OCI-M2 (cell line): ENCODE data around the gene NR1H2.

Experiments
- DNase-seq: peaks from one replicate; lab custom pipeline; 2025; ENCODE audit not compliant: unreplicated experiment; lab: John Stamatoyannopoulos, UW

NR1H2 gene

DNA sequence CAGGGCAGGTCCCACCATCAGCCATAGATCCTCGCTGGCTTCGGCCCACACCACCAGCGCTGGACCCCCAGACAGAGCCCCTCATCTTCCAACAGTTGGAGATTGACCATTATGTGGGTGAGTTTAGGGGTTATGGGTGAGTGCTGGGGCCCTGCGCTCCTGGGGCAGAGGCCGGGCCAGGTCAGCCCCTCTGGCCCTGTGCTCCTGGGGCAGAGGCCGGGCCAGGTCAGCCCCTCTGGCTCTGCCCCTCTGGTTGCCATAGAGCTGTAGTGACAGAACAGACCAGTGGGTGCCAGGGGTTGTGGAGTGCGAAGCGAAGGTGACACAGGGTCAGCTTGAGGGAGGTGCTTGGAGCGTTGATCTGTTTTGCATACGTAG is 23.1 kb downstream of the NR1H2 start:
- DNase-seq = no peak

DNA sequence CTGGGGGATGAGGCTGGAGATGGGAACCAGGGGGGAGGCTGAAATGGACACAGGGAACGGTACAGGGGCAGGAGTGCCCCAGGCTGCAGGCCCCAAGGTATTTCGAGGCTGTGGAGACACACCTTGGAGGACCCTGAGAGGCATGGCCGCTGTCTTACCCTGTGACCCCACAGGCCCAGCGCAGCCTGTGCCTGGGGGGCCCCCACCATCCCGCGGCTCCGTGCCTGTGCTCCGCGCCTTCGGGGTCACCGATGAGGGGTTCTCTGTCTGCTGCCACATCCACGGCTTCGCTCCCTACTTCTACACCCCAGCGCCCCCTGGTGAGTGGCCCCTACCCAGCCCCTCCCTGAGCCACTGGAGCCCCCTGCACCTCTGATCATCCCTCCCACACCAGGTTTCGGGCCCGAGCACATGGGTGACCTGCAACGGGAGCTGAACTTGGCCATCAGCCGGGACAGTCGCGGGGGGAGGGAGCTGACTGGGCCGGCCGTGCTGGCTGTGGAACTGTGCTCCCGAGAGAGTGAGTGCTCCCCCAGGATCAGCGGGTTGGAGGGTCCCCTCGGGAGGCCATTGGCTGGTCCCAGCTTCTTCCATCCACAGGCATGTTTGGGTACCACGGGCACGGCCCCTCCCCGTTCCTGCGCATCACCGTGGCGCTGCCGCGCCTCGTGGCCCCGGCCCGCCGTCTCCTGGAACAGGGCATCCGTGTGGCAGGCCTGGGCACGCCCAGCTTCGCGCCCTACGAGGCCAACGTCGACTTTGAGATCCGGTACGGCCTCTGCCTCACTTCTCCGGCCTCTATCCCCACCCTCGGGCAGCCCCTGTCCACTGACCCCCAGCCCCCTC is 25.6 kb downstream of the NR1H2 start:
- no peak for DNase-seq

DNA sequence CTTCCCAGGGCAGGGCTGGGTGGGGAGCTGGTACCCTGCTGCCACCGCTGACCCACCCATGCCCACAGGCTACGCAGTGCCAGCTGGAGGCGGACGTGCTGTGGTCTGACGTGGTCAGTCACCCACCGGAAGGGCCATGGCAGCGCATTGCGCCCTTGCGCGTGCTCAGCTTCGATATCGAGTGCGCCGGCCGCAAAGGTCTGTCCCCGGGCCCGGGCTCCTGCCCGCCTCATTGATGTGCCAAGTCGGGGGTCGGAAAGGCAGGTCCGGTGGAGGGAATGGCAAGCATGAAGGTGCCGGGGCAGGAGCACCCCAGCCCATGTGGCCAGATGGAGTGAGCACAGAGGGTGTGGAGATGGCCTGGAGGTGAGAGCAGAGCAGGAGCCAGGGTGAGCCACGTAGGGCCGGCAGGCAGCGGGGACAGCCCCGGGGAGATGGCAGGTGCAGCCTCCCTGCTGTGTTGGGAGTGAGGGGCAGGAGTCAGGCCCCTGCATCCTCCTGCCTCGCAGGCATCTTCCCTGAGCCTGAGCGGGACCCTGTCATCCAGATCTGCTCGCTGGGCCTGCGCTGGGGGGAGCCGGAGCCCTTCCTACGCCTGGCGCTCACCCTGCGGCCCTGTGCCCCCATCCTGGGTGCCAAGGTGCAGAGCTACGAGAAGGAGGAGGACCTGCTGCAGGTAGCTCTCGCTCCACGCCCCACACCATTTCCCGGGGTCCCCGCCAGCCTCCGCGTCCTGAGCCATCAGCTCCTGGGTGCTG is 26.5 kb downstream of the NR1H2 start:
- no peak for DNase-seq

DNA sequence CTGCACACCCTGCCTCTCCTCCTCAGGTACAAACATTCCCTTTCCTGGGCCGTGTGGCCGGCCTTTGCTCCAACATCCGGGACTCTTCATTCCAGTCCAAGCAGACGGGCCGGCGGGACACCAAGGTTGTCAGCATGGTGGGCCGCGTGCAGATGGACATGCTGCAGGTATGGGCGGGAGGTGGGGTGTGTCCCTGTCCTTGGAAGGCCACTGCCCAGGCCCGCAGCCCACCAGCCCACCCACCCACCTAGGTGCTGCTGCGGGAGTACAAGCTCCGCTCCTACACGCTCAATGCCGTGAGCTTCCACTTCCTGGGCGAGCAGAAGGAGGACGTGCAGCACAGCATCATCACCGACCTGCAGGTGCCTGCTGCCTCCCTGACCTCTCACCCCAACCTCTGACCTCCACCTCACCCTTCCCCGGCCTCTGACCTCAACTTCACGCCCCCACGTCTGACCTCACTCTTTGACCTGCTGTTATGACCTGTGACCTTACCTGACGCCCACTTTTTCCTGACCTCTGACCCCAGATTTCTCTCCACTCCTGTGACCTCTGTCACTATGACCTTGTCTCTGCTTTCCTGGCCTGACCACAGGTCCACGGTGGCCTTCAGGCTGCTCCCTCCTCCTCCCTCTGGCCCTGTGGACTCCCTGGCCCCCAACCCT is 30.0 kb downstream of the NR1H2 start:
- no peak for DNase-seq

DNA sequence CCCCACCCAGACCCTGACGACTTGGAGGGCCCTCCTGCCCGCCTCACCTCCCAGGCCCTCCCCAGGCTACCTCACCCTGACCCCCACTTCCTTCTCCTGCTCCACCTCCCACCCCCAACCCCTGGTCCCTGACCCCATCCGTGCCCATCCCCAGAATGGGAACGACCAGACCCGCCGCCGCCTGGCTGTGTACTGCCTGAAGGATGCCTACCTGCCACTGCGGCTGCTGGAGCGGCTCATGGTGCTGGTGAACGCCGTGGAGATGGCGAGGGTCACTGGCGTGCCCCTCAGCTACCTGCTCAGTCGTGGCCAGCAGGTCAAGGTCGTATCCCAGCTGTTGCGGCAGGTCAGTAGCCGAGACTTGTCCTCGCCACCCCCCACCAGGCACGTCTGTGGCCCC is 30.6 kb downstream of the NR1H2 start:
- DNase-seq = no peak

DNA sequence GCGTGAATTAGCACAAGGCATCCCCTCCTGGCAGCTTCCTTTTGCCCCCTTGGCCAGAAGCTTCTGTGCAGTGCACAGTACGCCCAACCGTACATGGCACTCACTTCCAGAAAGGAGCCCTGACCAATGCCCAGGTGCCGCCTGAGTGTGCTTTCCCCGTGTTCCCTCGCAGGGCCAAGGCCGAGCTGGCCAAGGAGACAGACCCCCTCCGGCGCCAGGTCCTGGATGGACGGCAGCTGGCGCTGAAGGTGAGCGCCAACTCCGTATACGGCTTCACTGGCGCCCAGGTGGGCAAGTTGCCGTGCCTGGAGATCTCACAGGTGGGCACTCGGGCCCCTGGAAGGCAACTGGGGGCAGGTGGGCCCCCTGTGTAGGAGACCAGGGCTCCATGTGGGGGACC is 33.1 kb downstream of the NR1H2 start:
- no peak for DNase-seq

DNA sequence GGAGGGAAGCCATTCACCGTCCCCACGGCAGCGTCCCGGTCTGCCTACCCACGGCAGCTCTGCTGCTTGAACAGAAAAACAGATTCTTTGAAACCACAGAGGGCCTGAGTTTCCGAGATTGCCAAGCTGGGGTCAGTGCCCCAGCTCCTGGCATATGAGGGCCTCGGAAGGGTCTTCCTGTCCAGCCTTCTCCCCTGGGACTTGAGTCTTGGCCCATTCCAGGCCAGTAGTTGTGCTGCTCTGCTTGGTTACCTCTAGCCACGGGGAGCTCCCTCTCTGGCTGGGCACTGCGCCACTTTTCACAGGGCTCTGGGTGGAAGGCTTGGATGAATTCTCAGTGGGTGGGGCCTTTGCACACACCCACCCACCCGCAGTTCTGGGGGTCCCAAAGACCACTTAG is 33.9 kb downstream of the NR1H2 start:
- DNase-seq = no peak

DNA sequence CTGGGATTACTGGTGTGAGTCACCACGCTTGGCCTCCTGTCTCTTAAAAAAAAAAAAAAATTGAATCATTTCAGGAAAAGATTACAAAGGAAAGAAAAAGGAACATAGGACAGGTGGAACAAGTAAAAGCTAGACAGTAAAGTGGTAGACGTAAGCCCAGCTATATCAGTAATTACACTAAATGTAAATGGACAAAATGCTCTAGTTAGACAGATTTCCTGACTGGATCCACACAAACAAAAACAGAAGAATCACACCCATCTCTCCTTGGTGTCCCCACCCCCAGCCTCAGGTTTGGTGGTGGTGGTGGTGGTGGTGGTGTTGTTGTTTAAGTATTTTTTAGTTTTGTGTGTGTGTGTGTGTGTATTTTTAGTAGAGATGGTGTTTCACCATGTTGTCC is 36.2 kb downstream of the NR1H2 start:
- no peak for DNase-seq

DNA sequence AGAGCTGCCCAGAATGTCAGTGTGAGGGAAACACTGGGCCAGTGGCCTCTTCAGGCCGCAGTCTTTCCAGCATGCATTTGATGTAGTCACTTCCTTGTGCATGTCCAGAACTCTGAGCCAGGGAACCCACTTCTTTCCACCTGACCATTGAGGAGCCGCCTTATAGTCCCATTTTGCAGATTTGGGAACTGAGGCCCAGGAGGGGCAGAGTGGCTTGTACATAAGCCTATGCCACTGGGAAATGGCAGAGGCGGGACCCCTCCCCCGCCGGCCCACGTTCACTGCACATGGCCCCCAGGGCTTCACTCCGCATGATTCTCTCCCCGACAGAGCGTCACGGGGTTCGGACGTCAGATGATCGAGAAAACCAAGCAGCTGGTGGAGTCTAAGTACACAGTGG is 36.8 kb downstream of the NR1H2 start:
- no peak for DNase-seq

DNA sequence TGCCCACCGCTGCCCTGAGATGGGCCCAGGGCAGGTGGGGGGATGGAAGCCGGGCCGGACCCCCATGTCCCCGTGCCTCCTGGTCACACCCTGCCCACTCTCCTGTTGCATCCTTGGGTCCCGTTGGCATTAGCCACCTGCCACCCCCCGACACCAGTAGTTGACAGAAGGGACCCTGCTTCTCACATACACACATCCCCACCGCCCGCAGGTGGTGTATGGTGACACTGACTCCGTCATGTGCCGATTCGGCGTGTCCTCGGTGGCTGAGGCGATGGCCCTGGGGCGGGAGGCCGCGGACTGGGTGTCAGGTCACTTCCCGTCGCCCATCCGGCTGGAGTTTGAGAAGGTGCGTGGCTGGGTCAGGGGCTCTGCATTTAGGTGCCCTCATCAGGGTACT is 37.3 kb downstream of the NR1H2 start:
- no peak for DNase-seq

DNA sequence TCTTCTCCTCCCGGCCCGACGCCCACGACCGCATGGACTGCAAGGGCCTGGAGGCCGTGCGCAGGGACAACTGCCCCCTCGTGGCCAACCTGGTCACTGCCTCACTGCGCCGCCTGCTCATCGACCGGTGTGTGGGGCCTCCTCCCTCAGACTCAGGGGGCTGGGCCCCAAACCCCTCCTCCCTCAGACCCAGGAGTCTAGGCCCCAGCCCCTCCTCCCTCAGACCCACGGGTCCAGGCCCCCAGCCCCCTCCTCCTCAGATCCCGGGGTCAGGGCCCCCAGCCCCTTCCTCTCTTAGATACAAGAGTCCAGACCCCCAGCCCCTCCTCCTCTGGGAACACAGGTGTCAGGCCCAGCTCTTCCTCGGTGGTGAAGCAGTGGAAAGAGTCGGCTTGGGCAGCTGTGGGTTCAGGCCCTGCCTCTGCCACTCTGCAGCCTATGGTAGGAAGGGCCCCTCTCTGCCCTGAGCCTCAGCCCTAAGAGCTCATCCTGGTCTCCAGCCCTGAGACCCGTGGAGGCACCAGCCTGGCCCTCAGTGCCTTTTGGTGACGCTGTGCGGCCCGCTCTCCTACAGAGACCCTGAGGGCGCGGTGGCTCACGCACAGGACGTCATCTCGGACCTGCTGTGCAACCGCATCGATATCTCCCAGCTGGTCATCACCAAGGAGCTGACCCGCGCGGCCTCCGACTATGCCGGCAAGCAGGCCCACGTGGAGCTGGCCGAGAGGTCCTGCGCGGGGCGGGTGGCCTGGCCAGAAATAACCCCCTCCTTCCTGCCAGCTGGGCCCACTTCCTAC is 38.8 kb downstream of the NR1H2 start:
- DNase-seq = no peak

DNA sequence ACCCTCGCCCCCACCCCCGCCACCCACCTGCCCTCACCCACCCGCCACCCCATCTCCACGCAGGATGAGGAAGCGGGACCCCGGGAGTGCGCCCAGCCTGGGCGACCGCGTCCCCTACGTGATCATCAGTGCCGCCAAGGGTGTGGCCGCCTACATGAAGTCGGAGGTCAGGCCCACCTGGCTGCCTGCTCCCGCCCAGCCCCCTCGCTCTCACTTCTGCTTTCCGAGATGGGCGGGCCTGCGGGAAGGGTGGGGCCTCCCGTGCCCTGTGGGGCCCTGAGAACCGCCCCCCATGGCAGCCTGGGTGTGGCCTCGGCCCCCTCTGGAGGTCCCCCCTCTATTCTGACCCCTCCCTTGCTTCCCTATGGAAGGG is 39.4 kb downstream of the NR1H2 start:
- DNase-seq = no peak

DNA sequence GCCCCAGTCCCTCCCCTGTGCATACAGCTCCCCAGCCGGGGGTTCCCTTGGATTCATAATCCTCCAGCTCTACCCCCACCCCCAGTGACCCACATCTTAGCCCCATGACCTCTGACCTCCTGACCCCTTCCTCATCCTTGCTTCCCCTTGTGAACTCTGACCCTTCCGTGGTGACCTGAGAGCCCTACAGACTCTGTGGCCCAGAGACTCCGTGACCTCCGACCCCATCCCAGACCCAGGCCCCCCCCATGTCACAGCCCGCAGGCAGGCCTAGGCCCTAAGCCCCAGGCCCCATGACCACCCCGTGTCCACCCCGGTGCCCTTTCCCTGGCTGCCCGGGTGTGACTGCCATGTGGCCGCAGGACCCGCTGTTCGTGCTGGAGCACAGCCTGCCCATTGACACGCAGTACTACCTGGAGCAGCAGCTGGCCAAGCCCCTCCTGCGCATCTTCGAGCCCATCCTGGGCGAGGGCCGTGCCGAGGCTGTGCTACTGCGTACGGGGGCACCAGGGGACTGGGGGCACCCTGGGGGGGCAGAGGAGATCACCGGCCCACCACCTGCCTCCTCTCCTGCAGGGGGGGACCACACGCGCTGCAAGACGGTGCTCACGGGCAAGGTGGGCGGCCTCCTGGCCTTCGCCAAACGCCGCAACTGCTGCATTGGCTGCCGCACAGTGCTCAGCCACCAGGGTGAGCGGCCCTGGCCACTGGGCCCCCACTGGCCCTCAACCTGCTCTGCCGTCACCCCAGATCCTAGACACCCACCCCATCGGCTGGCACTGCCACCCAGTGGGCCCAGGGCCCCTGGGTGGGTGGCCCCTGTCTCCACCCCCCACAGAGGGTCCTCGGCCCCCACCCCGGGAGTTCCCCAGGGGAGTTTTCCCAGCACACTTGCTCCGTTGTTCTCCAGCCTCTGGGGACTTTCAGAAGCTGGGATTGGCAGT is 40.0 kb downstream of the NR1H2 start:
- DNase-seq = no peak

DNA sequence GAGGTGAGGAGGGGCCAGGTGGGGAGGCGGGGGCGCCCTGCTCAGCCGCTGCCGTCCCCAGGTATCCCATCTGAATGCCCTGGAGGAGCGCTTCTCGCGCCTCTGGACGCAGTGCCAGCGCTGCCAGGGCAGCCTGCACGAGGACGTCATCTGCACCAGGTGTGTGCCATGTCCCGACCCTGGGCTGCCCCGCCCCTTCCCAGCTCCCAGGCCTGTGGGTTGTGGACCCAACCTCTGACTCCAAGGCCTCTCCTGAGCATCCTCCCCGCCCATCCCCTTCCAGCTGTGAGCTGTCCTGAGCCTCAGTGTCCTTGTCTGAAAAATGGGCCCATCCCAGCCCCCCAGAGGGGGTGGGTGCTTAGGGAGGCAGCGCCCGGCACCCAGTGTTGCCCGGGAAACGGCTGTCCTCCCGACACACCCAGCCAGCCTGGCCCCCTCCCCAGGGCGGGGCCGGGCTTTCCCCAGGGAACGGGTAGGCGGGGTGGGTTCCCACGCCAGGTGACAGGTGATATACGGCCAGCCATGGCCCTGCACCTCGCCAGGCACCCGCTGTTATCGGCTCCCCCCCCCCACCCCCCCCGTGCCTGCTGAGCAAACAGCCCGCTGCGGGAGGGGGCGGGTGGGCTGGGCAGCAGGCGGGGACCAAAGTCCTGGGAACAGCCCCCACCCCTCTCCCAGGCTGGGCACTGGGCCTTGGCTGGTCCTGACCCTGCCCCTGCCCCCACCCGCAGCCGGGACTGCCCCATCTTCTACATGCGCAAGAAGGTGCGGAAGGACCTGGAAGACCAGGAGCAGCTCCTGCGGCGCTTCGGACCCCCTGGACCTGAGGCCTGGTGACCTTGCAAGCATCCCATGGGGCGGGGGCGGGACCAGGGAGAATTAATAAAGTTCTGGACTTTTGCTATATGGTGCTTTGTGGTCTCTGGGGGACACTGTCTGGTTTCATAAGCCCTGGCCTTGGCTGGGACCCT is 41.1 kb downstream of the NR1H2 start:
- DNase-seq = no peak

DNA sequence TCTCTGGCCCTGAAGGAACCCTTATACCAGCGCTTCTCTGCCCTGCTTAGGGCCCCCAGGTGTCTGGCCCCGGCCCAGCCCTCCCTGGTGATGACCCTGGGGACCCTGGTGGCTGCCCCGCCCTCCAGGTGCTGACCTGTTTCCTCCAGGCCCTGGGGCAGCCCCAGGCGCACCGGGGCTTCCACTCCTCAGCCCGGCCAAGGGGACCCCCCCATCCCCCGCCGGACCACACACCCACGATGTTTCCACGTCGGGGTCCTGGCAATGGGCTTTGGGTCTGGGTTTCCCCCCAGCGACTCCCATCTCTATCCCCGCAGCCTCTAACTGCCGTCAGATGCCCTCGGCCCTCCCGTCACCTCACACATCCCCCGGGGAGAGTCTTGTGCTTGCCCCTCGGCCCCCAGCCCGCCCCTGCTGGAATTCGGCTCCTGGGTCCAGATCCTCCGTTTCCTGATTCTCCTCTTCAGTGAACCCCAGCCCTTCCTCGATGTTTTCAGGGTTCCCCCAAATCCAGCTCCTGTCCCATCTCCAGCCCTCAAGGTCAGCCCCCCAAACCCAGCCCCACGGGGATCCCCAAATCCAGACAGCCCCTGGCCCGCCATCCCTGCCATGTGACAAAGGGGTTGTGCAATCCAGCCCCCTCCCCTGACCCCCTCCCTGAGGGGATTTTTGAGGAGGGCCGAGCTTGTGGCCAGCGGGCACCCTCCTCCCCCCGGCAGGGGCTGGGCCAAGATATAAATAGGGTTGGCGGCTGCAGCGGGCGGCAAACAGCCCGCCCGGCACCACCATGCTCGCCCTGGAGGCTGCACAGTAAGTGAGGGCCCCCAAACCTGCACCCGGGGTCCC is 42.1 kb downstream of the NR1H2 start, which contains the start of gene SPIB:
Gene SPIB, plus strand, starts transcription at position 763 of the 846 bp plus-strand sequence. Its CDS starts 25 bp downstream, at position 788.
- no peak for DNase-seq

DNA sequence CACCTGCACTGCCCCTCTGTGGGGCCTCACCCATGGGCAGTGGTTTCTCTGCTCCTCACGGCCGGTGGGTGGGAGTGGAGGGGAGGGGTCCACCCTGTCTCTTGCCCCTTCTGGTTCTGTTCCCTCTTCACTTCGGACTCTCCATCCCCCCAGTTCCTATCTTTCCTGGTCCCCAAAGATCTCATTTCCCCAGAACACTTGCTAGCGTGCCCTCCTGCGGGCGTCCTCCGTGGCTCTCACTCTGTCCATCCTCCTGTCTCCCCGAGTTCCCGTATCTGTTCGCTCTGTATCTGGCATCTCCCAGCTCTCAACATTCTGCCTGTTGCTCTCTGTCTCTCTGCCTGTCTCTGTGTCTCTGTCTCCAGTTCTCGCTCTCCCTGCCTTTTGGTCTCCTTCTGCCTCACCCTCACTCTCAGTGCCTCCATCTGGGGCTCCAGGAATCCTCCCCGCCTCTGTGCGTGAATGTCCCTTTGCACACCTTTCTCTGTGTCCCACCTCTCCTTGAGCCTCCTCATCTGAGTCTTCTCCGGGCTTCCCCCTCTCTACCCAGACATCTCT is 42.8 kb downstream of the NR1H2 start:
- no peak for DNase-seq

DNA sequence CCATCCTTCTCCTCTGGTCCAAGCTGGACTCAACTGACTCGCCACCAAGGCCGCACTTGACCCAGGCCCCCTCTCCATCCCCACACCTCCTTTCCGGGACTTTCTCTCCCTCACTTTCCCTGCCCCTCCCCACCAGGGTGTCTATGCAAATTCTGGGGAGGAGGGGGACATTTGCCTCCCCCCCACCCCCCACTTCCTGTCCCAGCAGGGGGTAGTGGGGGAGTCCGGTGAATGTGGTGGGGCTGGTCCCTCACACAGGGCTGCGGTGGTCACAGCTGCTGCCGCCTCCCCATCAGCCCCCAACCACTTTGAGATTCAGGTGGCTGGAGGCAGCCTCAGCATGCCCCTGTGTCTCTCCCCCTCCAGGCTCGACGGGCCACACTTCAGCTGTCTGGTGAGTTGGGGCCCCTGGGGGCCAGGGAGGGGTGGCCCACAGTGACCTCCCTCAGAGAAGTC is 43.4 kb downstream of the NR1H2 start:
- DNase-seq = no peak

DNA sequence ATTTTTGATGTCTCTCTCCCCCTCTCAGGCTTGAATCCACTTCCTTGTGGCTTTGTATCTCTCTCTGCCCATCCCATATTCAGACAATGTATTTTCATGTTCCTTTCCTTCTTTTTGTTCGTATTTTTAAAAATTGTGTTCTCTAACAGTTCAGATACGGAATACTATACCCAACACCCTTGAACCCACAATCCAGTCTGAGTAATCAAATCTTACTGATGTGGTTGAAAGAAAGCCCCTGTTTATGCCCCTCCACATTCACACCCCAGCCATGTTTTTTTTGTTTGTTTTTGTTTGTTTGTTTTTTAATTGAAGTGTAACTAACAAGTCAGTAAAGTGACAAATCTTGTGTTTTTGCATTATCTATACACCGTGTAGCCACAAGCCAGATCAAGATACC is 43.9 kb downstream of the NR1H2 start:
- DNase-seq = no peak
